Hepatocyte (in vitro differentiated cells): ENCODE results near the gene SHE. TPM values are rescaled to one million over a fixed set of nuclear protein-coding genes. Genes with fewer than 3 reads are reported as not detected.
A peak's percentile ranks its signal among the peaks of the same experiment; 100 is the strongest.

Experiments
- DNase-seq: peaks from one replicate; pipeline ENCODE4 v3.0.0-alpha.2; 2016; ENCODE audit warnings: low spot score
- H2AFZ ChIP-seq: fragments of 200-600 bp; sonication (generic); 2 replicates; pipeline ENCODE4 v1.6.0; 2016; ENCODE audit warnings: antibody characterized with exemption, mild to moderate bottlenecking
- H3K27ac ChIP-seq: fragments of 200-600 bp; sonication (generic); 2 replicates; pipeline ENCODE4 v1.5.1; 2016; ENCODE audit warnings: mild to moderate bottlenecking
- H3K27me3 ChIP-seq: fragments of 200-600 bp; sonication (generic); 2 replicates; pipeline ENCODE4 v1.6.1; 2016
- H3K36me3 ChIP-seq: fragments of 200-600 bp; sonication (generic); replicated peaks from 2 replicates; pipeline ENCODE4 v1.5.1; 2016; ENCODE audit warnings: low read depth; ENCODE audit not compliant: insufficient read depth
- H3K4me1 ChIP-seq: fragments of 200-600 bp; sonication (generic); 2 replicates; pipeline ENCODE4 v1.5.1; 2016; ENCODE audit warnings: mild to moderate bottlenecking, moderate library complexity; ENCODE audit not compliant: insufficient read depth
- H3K4me2 ChIP-seq: fragments of 200-600 bp; sonication (generic); 2 replicates; pipeline ENCODE4 v1.6.0; 2016
- H3K4me3 ChIP-seq: fragments of 200-600 bp; sonication (generic); 2 replicates; pipeline ENCODE4 v1.5.1; 2016; ENCODE audit warnings: mild to moderate bottlenecking
- H3K79me2 ChIP-seq: fragments of 200-600 bp; sonication (generic); 2 replicates; pipeline ENCODE4 v1.6.0; 2017; ENCODE audit warnings: mild to moderate bottlenecking
- H3K9me2 ChIP-seq: fragments of 200-600 bp; sonication (generic); replicated peaks from 2 replicates; pipeline ENCODE4 v1.6.0; 2017; ENCODE audit warnings: mild to moderate bottlenecking; ENCODE audit not compliant: insufficient read depth
- H3K9me3 ChIP-seq: fragments of 200-600 bp; sonication (generic); 2 replicates; pipeline ENCODE4 v1.5.1; 2016; ENCODE audit warnings: low read depth, mild to moderate bottlenecking
- H4K20me1 ChIP-seq: fragments of 200-600 bp; sonication (generic); 2 replicates; pipeline ENCODE4 v1.6.0; 2016; ENCODE audit warnings: mild to moderate bottlenecking; ENCODE audit not compliant: insufficient read depth, poor library complexity, severe bottlenecking
- EZH2 ChIP-seq: fragments of 200-600 bp; sonication (generic); IDR thresholded peaks from 2 replicates; pipeline ENCODE4 v1.6.1; 2016; ENCODE audit warnings: antibody characterized with exemption, mild to moderate bottlenecking, borderline replicate concordance
- EZH2phosphoT487 ChIP-seq: fragments of 200-600 bp; sonication (generic); IDR thresholded peaks from one replicate; pipeline ENCODE4 v1.6.1; 2018; ENCODE audit warnings: antibody characterized with exemption, mild to moderate bottlenecking, low read depth, moderate library complexity; ENCODE audit not compliant: unreplicated experiment, severe bottlenecking
- WGBS: methylation state at CpG from one replicate; pipeline ENCODE4 v1.1.6; 2016; ENCODE audit warnings: low lambda C conversion rate; ENCODE audit errors: missing lambda C conversion rate; 5-methylcytosine and 5-hydroxymethylcytosine counted together
- polyA plus RNA-seq: library from polyadenylated mRNA; unstranded; fragments of >200 nt; fragmentation: Nextera tagmentation; extraction: Ambion mirVana; gene quantifications from 2 replicates; pipeline ENCODE4 v1.2.1, GENCODE V29; 2016
- total RNA-seq: library from RNA; depleted of rRNA; stranded (reverse); fragments of >200 nt; gene quantifications from 2 replicates; pipeline ENCODE4 v1.2.3, GENCODE V29; 2014
- TF ChIP-seq, protein P1 (sequence below): fragments of 200-600 bp; sonication (generic); IDR thresholded peaks from 2 replicates; pipeline ENCODE4 v1.5.1; 2016; ENCODE audit warnings: antibody characterized with exemption, mild to moderate bottlenecking; ENCODE audit not compliant: poor library complexity

SHE gene
- total and polyA plus RNA-seq, 2 experiments from 2014 or later, result 0.60 TPM; not detected in 1

DNA sequence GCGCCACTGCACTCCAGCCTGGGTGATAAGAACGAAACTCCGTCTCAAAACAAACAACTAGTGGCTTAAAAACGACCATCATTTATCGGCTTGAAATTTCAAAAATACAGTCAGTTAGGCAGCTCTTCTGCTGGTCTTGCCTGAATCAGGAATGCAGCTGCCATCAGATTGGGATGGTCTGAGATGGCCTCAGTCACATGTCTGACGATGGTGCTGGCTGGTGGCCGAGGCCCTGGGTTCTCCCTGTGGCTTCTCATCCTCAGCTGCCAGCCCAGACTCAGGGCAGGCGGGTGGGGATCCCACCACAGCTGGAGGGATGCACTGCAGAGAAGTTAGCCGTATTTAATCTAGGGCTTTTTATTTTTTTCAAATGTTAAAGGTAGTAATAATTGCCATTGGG lies 65.8 kb downstream of the SHE start:
- peaks cover 13% of the 10 kb centered on the region for H3K4me1 ChIP-seq
- WGBS, result 80% methylated on average over 9 of the region's 9 CpGs
- no peaks in the 10 kb centered on the region for H3K9me3 ChIP-seq
- no peaks in the 10 kb centered on the region for H4K20me1 ChIP-seq
- no peaks in the 10 kb centered on the region for H3K79me2 ChIP-seq
- no peaks in the 10 kb centered on the region for H3K27me3 ChIP-seq
- H3K4me2 ChIP-seq, result no peak overlapping the region
- no peak overlapping the region for H3K27ac ChIP-seq
- DNase-seq, result no peak
- no peaks in the 10 kb centered on the region for H3K9me2 ChIP-seq
- H3K4me3 ChIP-seq, result no peak overlapping the region
- H2AFZ ChIP-seq, result no peak overlapping the region
- TF ChIP-seq, protein P1, sequence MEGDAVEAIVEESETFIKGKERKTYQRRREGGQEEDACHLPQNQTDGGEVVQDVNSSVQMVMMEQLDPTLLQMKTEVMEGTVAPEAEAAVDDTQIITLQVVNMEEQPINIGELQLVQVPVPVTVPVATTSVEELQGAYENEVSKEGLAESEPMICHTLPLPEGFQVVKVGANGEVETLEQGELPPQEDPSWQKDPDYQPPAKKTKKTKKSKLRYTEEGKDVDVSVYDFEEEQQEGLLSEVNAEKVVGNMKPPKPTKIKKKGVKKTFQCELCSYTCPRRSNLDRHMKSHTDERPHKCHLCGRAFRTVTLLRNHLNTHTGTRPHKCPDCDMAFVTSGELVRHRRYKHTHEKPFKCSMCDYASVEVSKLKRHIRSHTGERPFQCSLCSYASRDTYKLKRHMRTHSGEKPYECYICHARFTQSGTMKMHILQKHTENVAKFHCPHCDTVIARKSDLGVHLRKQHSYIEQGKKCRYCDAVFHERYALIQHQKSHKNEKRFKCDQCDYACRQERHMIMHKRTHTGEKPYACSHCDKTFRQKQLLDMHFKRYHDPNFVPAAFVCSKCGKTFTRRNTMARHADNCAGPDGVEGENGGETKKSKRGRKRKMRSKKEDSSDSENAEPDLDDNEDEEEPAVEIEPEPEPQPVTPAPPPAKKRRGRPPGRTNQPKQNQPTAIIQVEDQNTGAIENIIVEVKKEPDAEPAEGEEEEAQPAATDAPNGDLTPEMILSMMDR, result no peak
- TF ChIP-seq EZH2phosphoT487 (no peak), EZH2 (no peak)
- no peaks in the 10 kb centered on the region for H3K36me3 ChIP-seq

DNA sequence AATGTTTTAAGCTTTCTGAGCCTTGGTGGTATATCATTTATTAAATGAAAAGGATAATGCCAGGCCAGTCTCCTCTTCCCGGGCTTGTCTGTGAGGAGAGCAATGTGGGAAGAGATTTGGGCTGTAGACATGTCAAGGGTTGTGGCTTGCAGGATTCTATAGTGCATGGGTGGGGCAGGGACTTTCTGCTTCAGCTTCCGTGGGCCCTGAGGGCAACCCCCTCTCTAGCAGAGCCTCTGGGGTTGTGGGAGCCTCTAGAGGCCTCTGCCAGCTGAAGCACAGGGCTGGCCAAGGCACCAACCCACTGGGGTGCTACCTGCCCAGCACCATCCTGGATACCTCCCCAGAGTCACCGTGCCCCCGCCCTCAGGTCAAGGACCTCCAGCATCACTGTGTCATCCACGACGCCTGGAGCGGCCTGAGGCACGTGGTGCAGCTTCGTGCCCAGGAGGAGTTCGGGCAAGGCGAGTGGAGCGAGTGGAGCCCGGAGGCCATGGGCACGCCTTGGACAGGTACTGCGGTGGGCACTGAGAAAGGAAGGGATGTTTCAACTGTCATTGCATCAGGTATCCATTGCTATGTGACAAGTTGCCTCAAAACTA lies 66.5 kb downstream of the SHE start:
- no peaks in the 10 kb centered on the region for H4K20me1 ChIP-seq
- no peak overlapping the region for H3K4me2 ChIP-seq
- H3K9me2 ChIP-seq, result no peaks in the 10 kb centered on the region
- no peak overlapping the region for H2AFZ ChIP-seq
- no peaks in the 10 kb centered on the region for H3K36me3 ChIP-seq
- peaks cover 18% of the 10 kb centered on the region for H3K4me1 ChIP-seq
- DNase-seq, result no peak
- WGBS, result 95% methylated on average over 15 of the region's 15 CpGs
- no peaks in the 10 kb centered on the region for H3K9me3 ChIP-seq
- no peak overlapping the region for H3K4me3 ChIP-seq
- no peaks in the 10 kb centered on the region for H3K27me3 ChIP-seq
- no peaks in the 10 kb centered on the region for H3K79me2 ChIP-seq
- no peak for TF ChIP-seq EZH2
- TF ChIP-seq, protein P1, result no peak
- TF ChIP-seq EZH2phosphoT487, result no peak
- H3K27ac ChIP-seq, result no peak overlapping the region

DNA sequence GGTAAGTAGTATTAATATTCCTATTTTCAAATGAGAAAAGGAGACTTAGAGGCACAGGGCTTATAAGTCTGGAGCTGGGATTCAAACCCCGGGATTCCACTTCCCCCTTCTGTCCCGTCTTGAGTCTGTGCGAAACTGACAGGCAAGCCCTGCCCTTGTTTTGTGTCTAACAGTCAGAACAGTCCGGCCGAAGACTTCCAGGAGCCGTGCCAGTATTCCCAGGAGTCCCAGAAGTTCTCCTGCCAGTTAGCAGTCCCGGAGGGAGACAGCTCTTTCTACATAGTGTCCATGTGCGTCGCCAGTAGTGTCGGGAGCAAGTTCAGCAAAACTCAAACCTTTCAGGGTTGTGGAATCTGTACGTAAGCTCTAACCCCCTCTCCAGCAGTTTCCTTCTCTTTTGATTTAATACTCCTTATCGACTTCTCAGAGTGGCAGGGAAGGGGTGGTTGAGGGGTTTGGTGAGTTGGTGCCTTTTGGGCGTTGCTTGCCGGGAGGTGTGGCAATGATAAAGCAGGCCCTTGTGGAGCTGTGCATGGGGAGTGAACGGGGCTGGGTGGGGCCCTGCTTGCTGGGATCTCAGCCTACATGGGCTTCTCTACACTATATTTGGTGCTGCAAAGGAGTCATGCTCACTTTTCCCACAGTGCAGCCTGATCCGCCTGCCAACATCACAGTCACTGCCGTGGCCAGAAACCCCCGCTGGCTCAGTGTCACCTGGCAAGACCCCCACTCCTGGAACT lies 67.7 kb downstream of the SHE start:
- no peak overlapping the region for H2AFZ ChIP-seq
- peak overlapping the region; percentile 40 for H3K4me2 ChIP-seq

More for the DNA sequence above, 67.7 kb downstream of the SHE start:
- no peak for TF ChIP-seq EZH2phosphoT487
- no peak for TF ChIP-seq EZH2
- TF ChIP-seq, protein P1, result no peak
- Histone ChIP-seq H3K9me2 (no peaks in the 10 kb centered on the region), H3K27me3 (no peaks in the 10 kb centered on the region), H3K4me1 (peaks cover 30% of the 10 kb centered on the region), H3K4me3 (no peak overlapping the region), H4K20me1 (no peaks in the 10 kb centered on the region), H3K79me2 (peaks cover 3% of the 10 kb centered on the region), H3K9me3 (no peaks in the 10 kb centered on the region), H3K36me3 (no peaks in the 10 kb centered on the region), H3K27ac (peak overlapping the region; percentile 79)
- WGBS, result 69% methylated on average over 18 of the region's 18 CpGs
- no peak for DNase-seq
